ENCODE results near the gene HOXD11. TPM values are rescaled to one million over a fixed set of nuclear protein-coding genes. Genes with fewer than 3 reads are reported as not detected.

Gene HOXD11
- total and polyA plus RNA-seq, 9 of the 15 experiments (the other 6 are each of a cell fraction or from before 2014, with no cell fraction given) = not detected

- Histone ChIP-seq H4K20me1 (replicated peaks; ENCODE audit: control insufficient read depth, insufficient read depth, low read length) (peaks cover 8% of the 10 kb centered on the region), H3K36me3 (ENCODE audit: control insufficient read depth, insufficient read depth, low read length) (no peaks in the 10 kb centered on the region), H3K27ac (ENCODE audit: extremely low read depth, low read depth, low read length) (no peak overlapping the region), H3K4me2 (ENCODE audit: insufficient read depth, low read length) (no peak overlapping the region), H2AFZ (ENCODE audit: low read depth, low read length) (no peak overlapping the region), H3K9ac (ENCODE audit: insufficient read depth in 1 of 2, low read depth in 2 of 2, low read length in 2 of 2) (no peak overlapping the region), H3K79me2 (ENCODE audit: control insufficient read depth, insufficient read depth, low read length) (no peaks in the 10 kb centered on the region), H3K4me3 (no peak overlapping the region), H3K27me3 (ENCODE audit: control insufficient read depth in 2 of 2, insufficient read depth in 2 of 2, low read length in 2 of 2) (peaks cover 71 to 73% of the 10 kb centered on the region in 2 experiments), H3K9me3 (replicated peaks; ENCODE audit: control insufficient read depth, insufficient read depth, low read depth, low read length) (no peaks in the 10 kb centered on the region), H3K9me1 (ENCODE audit: control insufficient read depth, insufficient read depth, low read length) (no peaks in the 10 kb centered on the region), H3K4me1 (replicated peaks in 1 of 2; ENCODE audit: control insufficient read depth in 2 of 2, insufficient read depth in 2 of 2, low read length in 2 of 2) (peaks cover 0 to 18% of the 10 kb centered on the region in 2 experiments; a peak in 2 of 5 replicates)
- ChIA-PET POLR2A (interaction anchor here (0.6 kb wide), 1 partner anchor 27 kb away, joined by 3 read pairs; no protein-coding TSS in a partner anchor), CTCF (ENCODE audit: low intra/inter-chr PET ratio) (no interaction called here)
- DNase-seq (ENCODE audit: extremely low read depth in 1 of 4, low spot score in 3 of 4) (no peak), FAIRE-seq (no peak), ATAC-seq (no peak)
- intact Hi-C loops (cut with micrococcal nuclease) = no loop called here
- in situ Hi-C loops (cut with MboI) = no loop called here
- 8% methylated on average over 22 of the region's 22 CpGs for WGBS (ENCODE audit: insufficient coverage, low coverage, missing lambda C conversion rate)
- TF ChIP-seq ZC3H4 (CRISPR knock-in tag; IDR thresholded peaks at IDR 0.05; ENCODE audit: borderline replicate concordance) = no peak
- TF ChIP-seq USF1 (CRISPR knock-in tag; IDR thresholded peaks at IDR 0.05) = no peak
- TF ChIP-seq CEBPB (tag; IDR thresholded peaks at IDR 0.05) = no peak
- TF ChIP-seq ILK (tag; IDR thresholded peaks at IDR 0.05; ENCODE audit: borderline replicate concordance, low read depth) = no peak
- TF ChIP-seq ZKSCAN8 (CRISPR knock-in tag; IDR thresholded peaks at IDR 0.05) = no peak
- no peak for TF ChIP-seq ARID2 (IDR thresholded peaks at IDR 0.05)
- no peak for TF ChIP-seq SMARCA5 (IDR thresholded peaks at IDR 0.05)
- no peak for TF ChIP-seq ZBTB33 (CRISPR knock-in tag; IDR thresholded peaks at IDR 0.05)
- TF ChIP-seq ZNF695 (CRISPR knock-in tag; IDR thresholded peaks at IDR 0.05) = no peak
- TF ChIP-seq GABPA (tag; conservative IDR thresholded peaks at IDR 0.05; ENCODE audit: low read depth) = no peak
- no peak for TF ChIP-seq ATF4 (CRISPR knock-in tag; IDR thresholded peaks at IDR 0.05)
- no TSS peak for BruUV-seq (replicated peaks)
Measured at GRCh38 chr2:176158186-176158591, 51.1 kb downstream of the HOXD11 start.

Measured in K562 (cell line).